ENCODE results near the gene AGO1. TPM values are rescaled to one million over a fixed set of nuclear protein-coding genes. Genes with fewer than 3 reads are reported as not detected.

AGO1 gene
- total RNA-seq, 1 donor from 2014 or later: 110 TPM

- Mint-ChIP-seq H3K9me3 (ENCODE audit: low read depth) (no peaks in the 10 kb centered on the region), H3K27me3 (no peaks in the 10 kb centered on the region), H3K4me1 (ENCODE audit: low read depth) (no peaks in the 10 kb centered on the region), H3K27ac (no peak overlapping the region), H3K36me3 (ENCODE audit: insufficient read depth) (peaks cover 31% of the 10 kb centered on the region), H3K4me3 (ENCODE audit: low read depth) (no peak overlapping the region)
- no peak for TF ChIP-seq CTCF (IDR thresholded peaks at IDR 0.05; ENCODE audit: unreplicated experiment)
- DNase-seq (ENCODE audit: low spot score, unreplicated experiment): no peak
Measured at GRCh38 chr1:35914717-35915116, 31.7 kb downstream of the AGO1 start.

GRCh38 chr1:35915693-35916092 lies 32.7 kb downstream of the AGO1 start:
- H3K36me3 Mint-ChIP-seq (ENCODE audit: insufficient read depth): peaks cover 33% of the 10 kb centered on the region
- no peak overlapping the region for H3K4me3 Mint-ChIP-seq (ENCODE audit: low read depth)
- H3K9me3 Mint-ChIP-seq (ENCODE audit: low read depth): no peaks in the 10 kb centered on the region
- H3K27me3 Mint-ChIP-seq: no peaks in the 10 kb centered on the region
- H3K4me1 Mint-ChIP-seq (ENCODE audit: low read depth): no peaks in the 10 kb centered on the region
- H3K27ac Mint-ChIP-seq: no peak overlapping the region
- no peak for DNase-seq (ENCODE audit: low spot score, unreplicated experiment)
- TF ChIP-seq CTCF (IDR thresholded peaks at IDR 0.05; ENCODE audit: unreplicated experiment): no peak

GRCh38 chr1:35923791-35924221 lies 40.8 kb downstream of the AGO1 start:
- Mint-ChIP-seq H3K9me3 (ENCODE audit: low read depth) (no peaks in the 10 kb centered on the region), H3K36me3 (ENCODE audit: insufficient read depth) (peaks cover 14% of the 10 kb centered on the region), H3K4me1 (ENCODE audit: low read depth) (no peaks in the 10 kb centered on the region)

GRCh38 chr1:35924838-35925237 lies 41.8 kb downstream of the AGO1 start:
- Mint-ChIP-seq H3K4me3 (ENCODE audit: low read depth) (no peak overlapping the region), H3K27ac (no peak overlapping the region), H3K4me1 (ENCODE audit: low read depth) (peaks cover 2% of the 10 kb centered on the region), H3K9me3 (ENCODE audit: low read depth) (no peaks in the 10 kb centered on the region), H3K27me3 (no peaks in the 10 kb centered on the region), H3K36me3 (ENCODE audit: insufficient read depth) (peaks cover 12% of the 10 kb centered on the region)
- TF ChIP-seq CTCF (IDR thresholded peaks at IDR 0.05; ENCODE audit: unreplicated experiment): no peak
- no peak for DNase-seq (ENCODE audit: low spot score, unreplicated experiment)

More at GRCh38 chr1:35923791-35924221, 40.8 kb downstream of the AGO1 start:
- Mint-ChIP-seq H3K27me3 (no peaks in the 10 kb centered on the region), H3K27ac (no peak overlapping the region), H3K4me3 (ENCODE audit: low read depth) (no peak overlapping the region)
- no peak for TF ChIP-seq CTCF (IDR thresholded peaks at IDR 0.05; ENCODE audit: unreplicated experiment)
- no peak for DNase-seq (ENCODE audit: low spot score, unreplicated experiment)

GRCh38 chr1:35925741-35926140 lies 42.7 kb downstream of the AGO1 start:
- no peak overlapping the region for H3K4me3 Mint-ChIP-seq (ENCODE audit: low read depth)
- no peak for TF ChIP-seq CTCF (IDR thresholded peaks at IDR 0.05; ENCODE audit: unreplicated experiment)
- DNase-seq (ENCODE audit: low spot score, unreplicated experiment): no peak
- no peaks in the 10 kb centered on the region for H3K9me3 Mint-ChIP-seq (ENCODE audit: low read depth)
- H3K27ac Mint-ChIP-seq: no peak overlapping the region
- peaks cover 6% of the 10 kb centered on the region for H3K4me1 Mint-ChIP-seq (ENCODE audit: low read depth)
- peaks cover 9% of the 10 kb centered on the region for H3K36me3 Mint-ChIP-seq (ENCODE audit: insufficient read depth)
- no peaks in the 10 kb centered on the region for H3K27me3 Mint-ChIP-seq

All from progenitor cell of endocrine pancreas (in vitro differentiated cells).